ENCODE data around the gene TMEM140.

Gene TMEM140

GRCh38 chr7:135147899-135148721 lies at the start of gene TMEM140:
TMEM140 (plus strand) TSS chr7:135148072; CDS start chr7:135164442, 16,370 bp downstream.
- peaks cover 6 to 17% of the 10 kb centered on the region in 2 donors for H3K4me1 ChIP-seq (ENCODE audit: control insufficient read depth in 2 of 2, insufficient read depth in 2 of 2, low read length in 2 of 2)
- no peaks in the 10 kb centered on the region for H3K9me3 ChIP-seq (ENCODE audit: control insufficient read depth in 2 of 2, low read length in 2 of 2)
- peaks cover 0 to 4% of the 10 kb centered on the region in 2 donors for H3K36me3 ChIP-seq (ENCODE audit: control insufficient read depth in 2 of 2, insufficient read depth in 2 of 2, low read length in 2 of 2)
- peak within 1 kb of the TSS; percentile 82 to 86 for H3K9ac ChIP-seq (ENCODE audit: low read depth in 1 of 2, low read length in 2 of 2)
- peak within 1 kb of the TSS; percentile 74 to 88 for H3K4me3 ChIP-seq (ENCODE audit: low read length in 2 of 2)
- H3K27ac ChIP-seq (ENCODE audit: low read depth in 2 of 2, low read length in 2 of 2): peak within 1 kb of the TSS; percentile 94
- no peaks in the 10 kb centered on the region for H3K27me3 ChIP-seq (ENCODE audit: control insufficient read depth in 2 of 2, insufficient read depth in 2 of 2, low read length in 2 of 2)

- H3K4me3 ChIP-seq (ENCODE audit: low read length in 2 of 2): no peak overlapping the region
- H3K9me3 ChIP-seq (ENCODE audit: control insufficient read depth in 2 of 2, low read length in 2 of 2): no peaks in the 10 kb centered on the region
- H3K27me3 ChIP-seq (ENCODE audit: control insufficient read depth in 2 of 2, insufficient read depth in 2 of 2, low read length in 2 of 2): no peaks in the 10 kb centered on the region
- no peak overlapping the region for H3K27ac ChIP-seq (ENCODE audit: low read depth in 2 of 2, low read length in 2 of 2)
- no peaks in the 10 kb centered on the region for H3K36me3 ChIP-seq (ENCODE audit: control insufficient read depth in 2 of 2, insufficient read depth in 2 of 2, low read length in 2 of 2)
- H3K4me1 ChIP-seq (ENCODE audit: control insufficient read depth in 2 of 2, insufficient read depth in 2 of 2, low read length in 2 of 2): no peaks in the 10 kb centered on the region
- H3K9ac ChIP-seq (ENCODE audit: low read depth in 1 of 2, low read length in 2 of 2): no peak overlapping the region
Observed at GRCh38 chr7:135098391-135098790, 49.5 kb upstream of the TMEM140 start.

GRCh38 chr7:135100856-135101255 lies 47.0 kb upstream of the TMEM140 start:
- no peaks in the 10 kb centered on the region for H3K9me3 ChIP-seq (ENCODE audit: control insufficient read depth in 2 of 2, low read length in 2 of 2)
- H3K27ac ChIP-seq (ENCODE audit: low read depth in 2 of 2, low read length in 2 of 2): no peak overlapping the region
- H3K27me3 ChIP-seq (ENCODE audit: control insufficient read depth in 2 of 2, insufficient read depth in 2 of 2, low read length in 2 of 2): no peaks in the 10 kb centered on the region
- no peaks in the 10 kb centered on the region for H3K4me1 ChIP-seq (ENCODE audit: control insufficient read depth in 2 of 2, insufficient read depth in 2 of 2, low read length in 2 of 2)
- H3K9ac ChIP-seq (ENCODE audit: low read depth in 1 of 2, low read length in 2 of 2): no peak overlapping the region
- H3K4me3 ChIP-seq (ENCODE audit: low read length in 2 of 2): no peak overlapping the region
- H3K36me3 ChIP-seq (ENCODE audit: control insufficient read depth in 2 of 2, insufficient read depth in 2 of 2, low read length in 2 of 2): no peaks in the 10 kb centered on the region

GRCh38 chr7:135102372-135102771 lies 45.5 kb upstream of the TMEM140 start:
- no peaks in the 10 kb centered on the region for H3K4me1 ChIP-seq (ENCODE audit: control insufficient read depth in 2 of 2, insufficient read depth in 2 of 2, low read length in 2 of 2)
- H3K36me3 ChIP-seq (ENCODE audit: control insufficient read depth in 2 of 2, insufficient read depth in 2 of 2, low read length in 2 of 2): no peaks in the 10 kb centered on the region
- no peak overlapping the region for H3K9ac ChIP-seq (ENCODE audit: low read depth in 1 of 2, low read length in 2 of 2)
- H3K27me3 ChIP-seq (ENCODE audit: control insufficient read depth in 2 of 2, insufficient read depth in 2 of 2, low read length in 2 of 2): no peaks in the 10 kb centered on the region
- H3K9me3 ChIP-seq (ENCODE audit: control insufficient read depth in 2 of 2, low read length in 2 of 2): no peaks in the 10 kb centered on the region
- H3K4me3 ChIP-seq (ENCODE audit: low read length in 2 of 2): no peak overlapping the region
- no peak overlapping the region for H3K27ac ChIP-seq (ENCODE audit: low read depth in 2 of 2, low read length in 2 of 2)

- no peak overlapping the region for H3K4me3 ChIP-seq (ENCODE audit: low read length in 2 of 2)
- H3K4me1 ChIP-seq (ENCODE audit: control insufficient read depth in 2 of 2, insufficient read depth in 2 of 2, low read length in 2 of 2): no peaks in the 10 kb centered on the region
- H3K9ac ChIP-seq (ENCODE audit: low read depth in 1 of 2, low read length in 2 of 2): no peak overlapping the region
- no peaks in the 10 kb centered on the region for H3K27me3 ChIP-seq (ENCODE audit: control insufficient read depth in 2 of 2, insufficient read depth in 2 of 2, low read length in 2 of 2)
- no peak overlapping the region for H3K27ac ChIP-seq (ENCODE audit: low read depth in 2 of 2, low read length in 2 of 2)
- H3K9me3 ChIP-seq (ENCODE audit: control insufficient read depth in 2 of 2, low read length in 2 of 2): no peaks in the 10 kb centered on the region
- H3K36me3 ChIP-seq (ENCODE audit: control insufficient read depth in 2 of 2, insufficient read depth in 2 of 2, low read length in 2 of 2): no peaks in the 10 kb centered on the region
Observed at GRCh38 chr7:135109562-135109961, 38.3 kb upstream of the TMEM140 start.

- no peak overlapping the region for H3K4me3 ChIP-seq (ENCODE audit: low read length in 2 of 2)
- no peaks in the 10 kb centered on the region for H3K9me3 ChIP-seq (ENCODE audit: control insufficient read depth in 2 of 2, low read length in 2 of 2)
- H3K36me3 ChIP-seq (ENCODE audit: control insufficient read depth in 2 of 2, insufficient read depth in 2 of 2, low read length in 2 of 2): no peaks in the 10 kb centered on the region
- no peaks in the 10 kb centered on the region for H3K4me1 ChIP-seq (ENCODE audit: control insufficient read depth in 2 of 2, insufficient read depth in 2 of 2, low read length in 2 of 2)
- no peak overlapping the region for H3K9ac ChIP-seq (ENCODE audit: low read depth in 1 of 2, low read length in 2 of 2)
- H3K27ac ChIP-seq (ENCODE audit: low read depth in 2 of 2, low read length in 2 of 2): no peak overlapping the region
- no peaks in the 10 kb centered on the region for H3K27me3 ChIP-seq (ENCODE audit: control insufficient read depth in 2 of 2, insufficient read depth in 2 of 2, low read length in 2 of 2)
Observed at GRCh38 chr7:135109976-135110375, 37.9 kb upstream of the TMEM140 start.

GRCh38 chr7:135111379-135111778 lies 36.5 kb upstream of the TMEM140 start:
- Histone ChIP-seq H3K9me3 (ENCODE audit: control insufficient read depth in 2 of 2, low read length in 2 of 2) (no peaks in the 10 kb centered on the region), H3K9ac (ENCODE audit: low read depth in 1 of 2, low read length in 2 of 2) (no peak overlapping the region), H3K4me3 (ENCODE audit: low read length in 2 of 2) (no peak overlapping the region), H3K36me3 (ENCODE audit: control insufficient read depth in 2 of 2, insufficient read depth in 2 of 2, low read length in 2 of 2) (no peaks in the 10 kb centered on the region), H3K27me3 (ENCODE audit: control insufficient read depth in 2 of 2, insufficient read depth in 2 of 2, low read length in 2 of 2) (no peaks in the 10 kb centered on the region), H3K27ac (ENCODE audit: low read depth in 2 of 2, low read length in 2 of 2) (no peak overlapping the region), H3K4me1 (ENCODE audit: control insufficient read depth in 2 of 2, insufficient read depth in 2 of 2, low read length in 2 of 2) (no peaks in the 10 kb centered on the region)

- H3K9ac ChIP-seq (ENCODE audit: low read depth in 1 of 2, low read length in 2 of 2): no peak overlapping the region
- no peaks in the 10 kb centered on the region for H3K27me3 ChIP-seq (ENCODE audit: control insufficient read depth in 2 of 2, insufficient read depth in 2 of 2, low read length in 2 of 2)
- no peaks in the 10 kb centered on the region for H3K9me3 ChIP-seq (ENCODE audit: control insufficient read depth in 2 of 2, low read length in 2 of 2)
- H3K4me1 ChIP-seq (ENCODE audit: control insufficient read depth in 2 of 2, insufficient read depth in 2 of 2, low read length in 2 of 2): no peaks in the 10 kb centered on the region
- no peak overlapping the region for H3K4me3 ChIP-seq (ENCODE audit: low read length in 2 of 2)
- H3K27ac ChIP-seq (ENCODE audit: low read depth in 2 of 2, low read length in 2 of 2): no peak overlapping the region
- no peaks in the 10 kb centered on the region for H3K36me3 ChIP-seq (ENCODE audit: control insufficient read depth in 2 of 2, insufficient read depth in 2 of 2, low read length in 2 of 2)
Observed at GRCh38 chr7:135114622-135115021, 33.2 kb upstream of the TMEM140 start.

- H3K27me3 ChIP-seq (ENCODE audit: control insufficient read depth in 2 of 2, insufficient read depth in 2 of 2, low read length in 2 of 2): no peaks in the 10 kb centered on the region
- no peaks in the 10 kb centered on the region for H3K4me1 ChIP-seq (ENCODE audit: control insufficient read depth in 2 of 2, insufficient read depth in 2 of 2, low read length in 2 of 2)
Observed at GRCh38 chr7:135117096-135117495, 30.8 kb upstream of the TMEM140 start.

GRCh38 chr7:135121868-135122267 lies 26.0 kb upstream of the TMEM140 start:
- Histone ChIP-seq H3K27ac (ENCODE audit: low read depth in 2 of 2, low read length in 2 of 2) (no peak overlapping the region), H3K9ac (ENCODE audit: low read depth in 1 of 2, low read length in 2 of 2) (no peak overlapping the region), H3K4me3 (ENCODE audit: low read length in 2 of 2) (no peak overlapping the region), H3K27me3 (ENCODE audit: control insufficient read depth in 2 of 2, insufficient read depth in 2 of 2, low read length in 2 of 2) (no peaks in the 10 kb centered on the region), H3K9me3 (ENCODE audit: control insufficient read depth in 2 of 2, low read length in 2 of 2) (no peaks in the 10 kb centered on the region), H3K4me1 (ENCODE audit: control insufficient read depth in 2 of 2, insufficient read depth in 2 of 2, low read length in 2 of 2) (no peaks in the 10 kb centered on the region), H3K36me3 (ENCODE audit: control insufficient read depth in 2 of 2, insufficient read depth in 2 of 2, low read length in 2 of 2) (no peaks in the 10 kb centered on the region)

More at GRCh38 chr7:135117096-135117495, 30.8 kb upstream of the TMEM140 start:
- no peak overlapping the region for H3K27ac ChIP-seq (ENCODE audit: low read depth in 2 of 2, low read length in 2 of 2)
- no peak overlapping the region for H3K4me3 ChIP-seq (ENCODE audit: low read length in 2 of 2)
- no peaks in the 10 kb centered on the region for H3K9me3 ChIP-seq (ENCODE audit: control insufficient read depth in 2 of 2, low read length in 2 of 2)
- no peak overlapping the region for H3K9ac ChIP-seq (ENCODE audit: low read depth in 1 of 2, low read length in 2 of 2)
- no peaks in the 10 kb centered on the region for H3K36me3 ChIP-seq (ENCODE audit: control insufficient read depth in 2 of 2, insufficient read depth in 2 of 2, low read length in 2 of 2)
